SK-MEL-5 (cell line): ENCODE results near the gene PRH1. TPM values are rescaled to one million over a fixed set of nuclear protein-coding genes. Genes with fewer than 3 reads are reported as not detected.

Source experiments
- DNase-seq: peaks from one replicate; pipeline ENCODE4 v3.0.0-alpha.2; 2016; ENCODE audit warnings: low read depth, low spot score
- in situ Hi-C: cut with HindIII; loops from 2 replicates; pipeline ENCODE4 v1.10.0; 2016; ENCODE audit warnings: low sequenced_read_pairs, high pct_unique_total_duplicates, low pct_unique_long_range_greater_than_20kb
- small RNA-seq, 2 experiments: library from RNA; depleted of rRNA; stranded (forward); fragments of <200 nt; gene quantifications; one replicate each; pipeline ENCODE3, GENCODE V24; 2014
- total RNA-seq: library from RNA; depleted of rRNA; stranded (reverse); fragments of >200 nt; shearing (Covaris generic); gene quantifications from 2 replicates; pipeline ENCODE4 v1.2.3, GENCODE V29; 2014; rRNA removed

PRH1 gene
- total RNA-seq, 1 experiment from 2014 or later = 8.8 TPM

DNA sequence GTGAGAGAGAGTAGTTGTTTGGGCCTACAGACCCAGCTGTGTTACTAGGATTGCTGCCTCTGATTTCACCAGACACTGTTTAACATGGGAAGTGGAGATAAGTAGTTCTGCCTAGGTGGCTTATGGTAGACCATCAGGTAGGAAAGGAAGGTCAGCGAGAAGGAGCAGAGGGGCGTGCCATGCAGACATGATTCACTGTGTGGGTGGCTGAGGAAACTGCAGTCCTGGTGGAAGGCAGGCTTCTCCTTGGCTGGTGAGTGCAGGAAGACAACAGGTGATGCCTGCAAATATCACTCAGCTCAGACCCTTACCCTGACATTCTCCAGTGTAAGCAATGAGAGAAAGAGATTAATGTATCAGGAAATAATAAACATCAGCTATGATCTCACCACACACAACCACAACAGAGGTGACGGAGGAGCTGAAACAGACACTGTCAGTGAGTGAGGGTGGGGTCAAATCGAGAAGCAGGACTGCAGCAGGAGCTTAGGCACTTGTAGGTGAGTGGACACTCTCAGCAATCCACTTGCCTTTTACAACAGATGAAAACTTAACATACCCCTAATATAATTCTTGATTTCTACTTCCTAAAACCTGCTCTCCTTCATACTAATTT lies 32.7 kb downstream of the PRH1 start:
- no peak for DNase-seq
- in situ Hi-C loops = no loop called here

- in situ Hi-C loops = no loop called here
- peak; percentile 73 for DNase-seq
Observed at GRCh38 chr12:10849425-10849878, 34.6 kb downstream of the PRH1 start, which contains the start of gene PRR4. Gene PRR4, minus strand, starts transcription at chr12:10849475. Its CDS starts 38 bp downstream, at chr12:10849437.

DNA sequence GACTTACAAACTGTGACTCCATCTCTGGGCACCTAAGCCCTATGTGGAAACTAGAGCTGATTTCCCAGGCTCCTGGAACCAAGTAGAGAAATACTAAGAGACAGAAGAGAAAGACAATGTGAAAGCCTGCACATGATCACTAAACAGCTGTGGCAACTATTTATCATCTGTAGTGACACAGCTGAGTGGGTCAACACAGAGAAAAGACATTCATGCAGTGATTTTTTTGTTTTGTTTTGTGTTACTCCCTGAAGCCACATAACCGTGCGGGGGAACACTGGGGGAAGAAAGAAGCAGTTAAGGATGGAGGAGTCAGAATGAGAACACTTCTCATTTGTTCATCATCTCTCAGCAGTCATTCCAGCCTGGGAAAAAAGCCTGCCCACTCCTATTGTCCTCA lies 36.3 kb downstream of the PRH1 start:
- in situ Hi-C loops = no loop called here
- DNase-seq = no peak

DNA sequence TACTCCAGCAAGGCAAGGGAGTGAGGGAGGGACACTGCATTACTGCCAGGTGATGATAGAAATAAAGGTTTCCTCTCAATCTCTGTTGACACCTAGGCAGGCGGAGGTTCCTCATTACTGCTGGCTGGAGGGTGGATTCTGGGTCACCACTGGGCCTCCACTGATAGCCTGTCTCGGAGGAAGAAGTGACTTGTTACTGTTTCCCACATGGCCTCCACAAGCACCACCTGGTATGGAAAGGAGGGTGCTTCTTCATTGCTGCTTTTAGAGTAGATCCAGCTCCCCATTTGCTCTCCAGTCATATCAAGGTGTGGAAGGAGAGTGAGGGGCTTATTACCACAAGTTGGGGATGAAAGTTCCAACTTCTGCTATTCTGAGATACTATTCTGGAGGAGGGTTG lies 41.2 kb downstream of the PRH1 start:
- in situ Hi-C loops = no loop called here
- no peak for DNase-seq

DNA sequence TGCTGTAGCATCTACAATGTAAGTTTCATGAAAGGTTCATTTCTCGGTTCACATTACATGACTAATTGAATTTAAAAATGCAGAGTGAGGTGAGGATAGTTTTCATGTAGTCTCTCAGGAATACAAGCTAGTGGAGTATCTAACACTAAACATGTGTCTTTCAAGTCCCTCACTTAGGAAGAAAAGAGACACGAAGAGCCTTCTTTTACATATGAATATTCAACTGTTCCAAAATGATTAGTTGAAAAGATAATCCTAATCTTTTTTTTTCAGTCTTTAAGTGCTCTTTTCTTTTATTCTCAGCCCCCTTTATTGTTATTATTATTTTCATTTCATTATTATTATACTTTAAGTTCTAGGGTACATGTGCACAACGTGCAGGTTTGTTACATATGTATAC lies 45.6 kb downstream of the PRH1 start:
- no peak for DNase-seq

More for the DNA sequence above, 45.6 kb downstream of the PRH1 start:
- in situ Hi-C loops = no loop called here

Small RNA genes lying within 50 kb of the gene (small RNA-seq; reads per million reads assigned to genes)
- gene PRR4 = 0 to 0.02 reads per million in 2 experiments

Other genes starting within 250 kb of the PRH1 start
- 0.05 TPM in 1 of 2 replicates, not detected in the other for gene STYK1, start 210.2 kb downstream of the PRH1 start, total RNA-seq
- 55.1 and 64.7 TPM in 2 replicates for gene YBX3, start 160.9 kb downstream of the PRH1 start, total RNA-seq
- gene TAS2R7, start 81.6 kb downstream of the PRH1 start, total RNA-seq = not detected in 2 replicates
- gene TAS2R8, start 77.0 kb downstream of the PRH1 start, total RNA-seq = not detected in 2 replicates
- gene TAS2R9, start 74.1 kb downstream of the PRH1 start, total RNA-seq = not detected in 2 replicates
- gene TAS2R10, start 57.9 kb downstream of the PRH1 start, total RNA-seq = 0.13 and 0.98 TPM in 2 replicates
- gene PRR4, start 34.8 kb downstream of the PRH1 start, total RNA-seq = 3.2 and 4.6 TPM in 2 replicates
- 0.18 TPM in 1 of 2 replicates, not detected in the other for gene TAS2R13, start 25.3 kb upstream of the PRH1 start, total RNA-seq
- gene PRH2, start 45.0 kb upstream of the PRH1 start, total RNA-seq = 0.26 TPM in 1 of 2 replicates, not detected in the other
- 1.6 and 1.8 TPM in 2 replicates for gene TAS2R14, start 55.0 kb upstream of the PRH1 start, total RNA-seq
- 1.3 TPM in 1 of 2 replicates, not detected in the other for gene TAS2R50, start 102.7 kb upstream of the PRH1 start, total RNA-seq
- gene TAS2R20, start 114.0 kb upstream of the PRH1 start, total RNA-seq = 1.1 and 1.3 TPM in 2 replicates
- gene TAS2R19, start 138.4 kb upstream of the PRH1 start, total RNA-seq = 0.32 and 0.55 TPM in 2 replicates
- 0.98 and 1.7 TPM in 2 replicates for gene TAS2R31, start 147.2 kb upstream of the PRH1 start, total RNA-seq
- 0.16 and 0.95 TPM in 2 replicates for gene TAS2R46, start 178.0 kb upstream of the PRH1 start, total RNA-seq
- gene TAS2R43, start 208.1 kb upstream of the PRH1 start, total RNA-seq = 0.42 and 0.51 TPM in 2 replicates